Suppressor macrophage (primary cell): Measurements from ENCODE around the gene CFAP410.

Experiments
- DNase-seq, 4 experiments: peaks; one replicate each; pipeline ENCODE4 v3.0.0-alpha.2; 2020 to 2022

The CFAP410 gene

GRCh38 chr21:44330698-44331097, 8.5 kb downstream of the CFAP410 start:
- no peak for DNase-seq

DNA sequence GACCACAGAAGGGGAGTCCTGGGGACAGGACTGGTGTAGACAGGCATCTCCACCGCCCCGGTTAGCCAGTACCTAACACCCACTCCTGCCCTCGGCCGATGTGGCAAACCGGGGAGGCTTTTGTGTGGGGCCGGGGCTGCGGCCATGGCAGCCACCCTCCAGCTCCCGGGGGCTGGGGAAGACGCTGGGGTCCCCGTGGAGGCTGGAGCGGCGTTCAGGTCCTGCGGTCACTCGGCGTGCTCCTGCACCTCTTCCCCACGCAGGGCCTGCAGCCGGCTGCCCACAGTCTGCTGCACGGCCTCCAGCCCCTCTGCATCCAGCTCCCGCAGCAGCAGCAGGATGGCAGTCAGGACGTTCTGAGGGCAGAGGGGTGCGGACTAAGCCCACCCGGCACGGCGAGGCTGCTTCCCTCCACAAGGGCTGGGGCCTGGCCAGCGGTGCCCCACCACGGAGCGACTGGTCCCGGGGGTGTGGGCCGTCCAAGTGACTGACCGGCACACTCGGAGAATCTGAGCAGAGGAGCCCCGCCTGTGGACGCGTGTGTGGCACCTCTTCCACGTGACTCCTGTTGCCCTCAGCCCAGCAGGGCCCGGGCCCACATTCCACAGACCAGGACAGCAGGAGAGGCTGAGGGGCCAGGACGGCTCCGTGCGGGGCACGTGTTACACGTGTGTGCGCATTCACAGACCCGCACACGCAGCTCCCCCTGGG, 9.1 kb downstream of the CFAP410 start:
- DNase-seq, result no peak

- DNase-seq, result no peak
Observed at GRCh38 chr21:44329086-44329889, 9.9 kb downstream of the CFAP410 start.

GRCh38 chr21:44328242-44328895, 10.8 kb downstream of the CFAP410 start:
- no peak for DNase-seq

GRCh38 chr21:44327603-44327974, 11.6 kb downstream of the CFAP410 start:
- no peak for DNase-seq

DNA sequence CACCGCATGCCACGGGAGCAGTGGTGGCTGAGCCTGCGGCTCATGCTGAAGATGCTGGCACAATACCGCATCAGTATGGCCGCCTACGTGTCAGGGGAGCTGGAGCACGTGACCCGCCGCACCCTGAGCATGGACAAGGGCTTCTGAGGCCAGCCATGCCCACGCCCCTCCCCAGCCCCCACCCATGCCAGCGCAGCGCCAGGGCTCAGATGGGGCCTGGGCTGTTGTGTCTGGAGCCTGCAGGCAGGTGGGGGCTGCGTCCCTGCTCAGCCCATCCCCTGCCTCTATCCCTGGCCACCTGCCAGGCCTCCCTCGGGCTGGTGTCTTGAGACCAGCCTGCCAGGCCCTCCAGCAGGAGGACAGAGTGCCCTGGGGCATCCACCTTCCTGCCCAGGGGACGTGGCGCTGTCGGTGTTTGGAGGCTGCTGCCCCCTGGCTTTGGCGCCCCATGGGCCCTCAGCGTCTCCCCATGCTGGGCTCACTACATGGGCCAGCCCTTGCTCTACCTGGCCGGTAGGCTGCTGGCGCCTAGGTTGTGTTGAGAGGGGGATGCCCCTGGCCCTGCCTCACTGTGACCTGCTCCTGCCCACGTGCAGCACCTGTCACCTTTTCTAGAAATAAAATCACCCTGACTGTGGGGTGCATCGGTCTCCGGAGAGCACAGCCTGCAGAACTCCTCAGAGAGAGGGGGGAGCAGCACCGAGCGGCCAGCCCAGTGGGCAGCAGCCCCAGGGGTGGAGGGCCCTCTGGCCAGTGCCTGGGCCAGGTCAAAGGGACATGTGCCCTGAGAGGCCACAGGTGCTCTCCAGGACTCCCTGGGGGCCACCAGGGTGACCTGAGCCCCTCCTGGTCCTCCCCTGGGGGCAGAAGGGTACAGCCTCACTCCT, 12.2 kb downstream of the CFAP410 start:
- no peak for DNase-seq

GRCh38 chr21:44326272-44326647, 12.9 kb downstream of the CFAP410 start:
- no peak for DNase-seq

DNA sequence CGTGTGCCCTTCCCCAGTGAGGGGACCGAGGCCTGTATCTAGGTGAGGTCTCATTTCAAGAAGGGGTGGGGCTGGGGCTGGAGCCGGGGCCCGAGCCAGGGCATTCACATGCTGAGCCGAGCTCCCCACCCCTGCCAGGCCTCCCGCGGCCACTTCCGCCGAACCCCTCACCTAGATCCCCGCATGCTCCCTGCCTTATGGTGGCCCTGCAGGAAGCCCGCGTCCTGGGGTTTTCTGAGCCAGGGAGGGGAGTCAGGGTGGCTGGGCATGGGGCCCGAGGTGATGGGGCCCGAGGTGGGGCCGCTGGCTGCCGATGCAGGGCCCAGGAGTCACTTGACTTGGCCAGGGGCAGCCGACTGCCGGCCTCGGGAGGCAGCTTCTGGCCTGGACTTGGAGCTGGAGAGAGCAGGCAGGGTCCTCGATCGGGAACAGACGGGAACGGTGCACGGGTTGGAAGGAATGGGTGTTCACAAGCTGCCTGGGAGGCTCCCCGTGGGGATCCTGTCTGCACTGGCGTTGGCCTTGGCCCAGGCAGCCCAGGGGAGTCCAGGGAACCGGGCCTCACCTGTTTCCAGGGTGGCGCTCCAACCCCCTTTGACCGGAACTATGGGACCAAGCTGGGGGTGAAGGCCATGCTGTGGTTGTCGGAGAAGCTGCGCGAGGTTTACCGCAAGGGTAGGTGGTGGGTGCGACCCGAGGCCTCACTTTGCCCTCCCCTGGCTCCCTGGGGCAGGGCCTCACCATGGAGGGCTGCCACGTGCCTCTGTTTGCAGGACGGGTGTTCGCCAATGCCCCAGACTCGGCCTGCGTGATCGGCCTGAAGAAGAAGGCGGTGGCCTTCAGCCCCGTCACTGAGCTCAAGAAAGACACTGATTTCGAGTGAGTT, 13.6 kb downstream of the CFAP410 start:
- DNase-seq, result no peak

GRCh38 chr21:44324854-44325107, 14.4 kb downstream of the CFAP410 start:
- DNase-seq, result no peak

GRCh38 chr21:44324106-44324853, 14.9 kb downstream of the CFAP410 start:
- no peak for DNase-seq

DNA sequence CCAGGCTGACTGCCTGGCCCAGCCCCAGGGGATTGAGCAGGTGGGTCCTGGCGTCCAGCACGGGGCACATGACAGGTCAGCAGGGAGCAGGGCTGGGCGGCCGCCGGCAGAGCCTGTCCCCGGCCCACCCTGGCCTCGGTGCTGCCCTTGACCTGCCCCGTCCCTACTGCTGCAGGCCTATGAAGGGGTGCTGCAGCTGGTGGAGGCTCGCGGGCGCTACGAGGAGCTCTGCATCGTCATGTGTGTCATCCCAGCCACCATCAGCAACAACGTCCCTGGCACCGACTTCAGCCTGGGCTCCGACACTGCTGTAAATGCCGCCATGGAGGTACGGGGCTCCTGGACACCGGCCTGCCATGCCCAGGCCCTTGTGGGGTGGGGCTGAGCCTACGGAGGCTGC, 15.6 kb downstream of the CFAP410 start:
- no peak for DNase-seq

DNA sequence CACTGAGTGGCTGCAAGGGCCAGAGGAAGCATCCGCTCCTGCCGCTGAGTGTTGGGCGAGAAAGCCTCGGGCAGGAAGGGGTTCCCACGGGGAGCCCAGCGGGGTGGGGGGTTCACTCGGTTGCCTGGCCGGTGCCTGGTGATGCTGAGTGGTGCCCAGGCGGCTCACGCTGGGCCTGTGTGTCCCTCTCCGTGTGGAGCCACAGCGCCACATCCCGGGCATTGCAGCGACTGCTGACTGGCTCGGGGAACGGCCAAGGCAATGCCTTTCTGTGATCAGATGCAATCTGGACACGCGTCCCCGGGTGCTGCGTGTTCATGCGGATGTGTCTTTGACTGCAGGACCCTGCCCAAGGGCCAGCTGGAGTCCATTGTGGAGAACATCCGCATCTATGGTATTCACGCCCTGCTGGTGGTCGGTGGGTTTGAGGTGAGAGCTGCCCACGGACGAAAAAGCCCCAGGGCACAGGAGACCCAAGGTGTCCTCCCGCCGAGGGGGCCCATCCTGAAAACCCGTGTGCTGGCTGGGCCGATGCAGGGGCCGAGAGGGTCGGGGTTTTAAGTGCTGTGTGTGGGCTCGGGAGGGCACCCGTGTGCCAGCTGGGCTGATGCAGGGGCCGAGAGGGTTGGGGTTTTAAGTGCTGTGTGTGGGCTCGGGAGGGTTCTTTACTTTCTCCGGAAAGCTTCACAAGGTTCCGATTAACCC, 16.4 kb downstream of the CFAP410 start:
- no peak for DNase-seq

DNA sequence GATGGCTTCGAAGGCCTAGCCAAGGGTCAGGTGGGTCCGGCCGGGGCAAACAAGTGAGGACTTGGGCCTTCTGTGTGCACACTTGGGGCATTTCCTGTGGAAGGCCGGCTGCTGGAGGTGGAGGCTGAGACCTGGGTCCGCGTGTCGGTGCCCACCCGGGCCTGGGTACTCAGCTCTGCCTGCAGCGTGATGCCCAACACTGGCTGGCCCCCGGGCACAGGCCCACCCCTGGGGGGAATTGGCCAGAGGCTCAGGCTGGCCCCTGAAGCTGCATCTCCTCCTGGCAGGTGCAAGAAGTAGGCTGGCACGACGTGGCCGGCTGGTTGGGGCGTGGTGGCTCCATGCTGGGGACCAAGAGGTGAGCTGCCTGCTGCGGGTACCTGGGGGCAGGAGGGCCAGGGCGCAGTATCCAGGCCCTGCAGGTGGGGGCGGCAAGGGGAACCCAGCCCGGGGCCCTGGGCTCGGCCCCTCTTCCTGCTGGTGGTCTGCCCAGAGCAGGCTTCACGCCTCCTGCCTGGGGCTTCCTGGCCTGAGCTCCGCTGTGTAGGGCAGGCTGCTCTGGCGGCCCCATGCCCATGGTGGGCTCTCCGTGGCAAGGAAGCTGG, 17.2 kb downstream of the CFAP410 start:
- DNase-seq, result no peak

GRCh38 chr21:44320847-44321246, 18.3 kb downstream of the CFAP410 start:
- DNase-seq, result no peak

DNA sequence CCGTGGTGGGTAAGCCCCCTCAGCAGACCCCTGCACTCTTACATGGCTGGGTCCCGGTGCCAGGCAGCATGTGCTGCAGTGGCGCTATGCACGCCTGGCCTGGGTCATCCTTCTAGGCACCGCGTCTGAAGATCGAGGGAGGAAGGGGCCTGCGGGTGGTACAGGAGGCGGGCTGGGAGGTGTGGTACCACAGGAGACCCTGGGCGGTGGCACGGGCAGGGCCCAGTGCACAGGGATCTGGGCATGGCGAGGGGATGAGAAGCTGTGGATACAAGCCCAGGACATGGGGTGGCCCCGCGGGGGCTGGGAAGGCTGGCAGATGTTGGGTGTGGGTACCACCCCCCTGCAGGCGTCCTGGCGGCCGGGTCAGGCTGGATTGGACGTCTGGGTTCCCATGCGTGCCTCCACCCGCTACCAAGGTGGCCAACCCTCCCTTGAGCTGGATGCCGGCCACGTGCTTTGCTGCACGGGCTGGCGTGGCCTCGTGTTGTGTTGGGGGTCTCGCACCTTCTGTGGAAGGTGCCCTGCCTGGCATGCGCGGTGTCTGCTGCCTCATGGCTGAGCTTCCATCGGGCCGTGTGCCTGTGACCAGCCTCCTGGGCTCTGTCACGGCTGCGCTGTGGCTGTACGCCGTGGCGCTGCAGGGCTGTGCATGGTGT, 19.7 kb downstream of the CFAP410 start:
- no peak for DNase-seq

GRCh38 chr21:44318489-44319285, 20.5 kb downstream of the CFAP410 start:
- DNase-seq, result no peak

GRCh38 chr21:44317871-44318270, 21.3 kb downstream of the CFAP410 start:
- no peak for DNase-seq

GRCh38 chr21:44317241-44317782, 21.9 kb downstream of the CFAP410 start:
- no peak for DNase-seq
